Measurements from ENCODE around the gene CALN1.

Gene CALN1

GRCh38 chr7:72337390-72338167 is 74.6 kb downstream of the CALN1 start:
- Histone ChIP-seq H2AFZ (no peak overlapping the region), H3K79me2 (no peaks in the 10 kb centered on the region), H3K9ac (no peak overlapping the region), H3K27me3 (ENCODE audit: control insufficient read depth, insufficient read depth, low read length) (no peaks in the 10 kb centered on the region), H3K9me3 (ENCODE audit: control insufficient read depth, low read length) (no peaks in the 10 kb centered on the region), H3K27ac (no peak overlapping the region), H3K4me2 (ENCODE audit: low read length) (no peak overlapping the region), H3K36me3 (ENCODE audit: control insufficient read depth, insufficient read depth, low read length) (no peaks in the 10 kb centered on the region), H3K4me3 (ENCODE audit: low read depth, low read length) (no peak overlapping the region), H3K4me1 (no peaks in the 10 kb centered on the region)
- TF ChIP-seq CTCF (IDR thresholded peaks at IDR 0.05), result no peak

- H3K27ac ChIP-seq, result no peak overlapping the region
- H3K27me3 ChIP-seq (ENCODE audit: control insufficient read depth, insufficient read depth, low read length), result no peaks in the 10 kb centered on the region
- H3K4me3 ChIP-seq (ENCODE audit: low read depth, low read length), result no peak overlapping the region
- no peak for TF ChIP-seq CTCF (IDR thresholded peaks at IDR 0.05)
- H3K9ac ChIP-seq, result no peak overlapping the region
- H3K36me3 ChIP-seq (ENCODE audit: control insufficient read depth, insufficient read depth, low read length), result no peaks in the 10 kb centered on the region
- H2AFZ ChIP-seq, result no peak overlapping the region
- no peaks in the 10 kb centered on the region for H3K4me1 ChIP-seq
- H3K9me3 ChIP-seq (ENCODE audit: control insufficient read depth, low read length), result no peaks in the 10 kb centered on the region
- H3K79me2 ChIP-seq, result no peaks in the 10 kb centered on the region
- H3K4me2 ChIP-seq (ENCODE audit: low read length), result no peak overlapping the region
These were observed 75.3 kb downstream of the CALN1 start for GRCh38 chr7:72336632-72337389.

- Histone ChIP-seq H3K4me3 (ENCODE audit: low read depth, low read length) (no peak overlapping the region), H3K27ac (no peak overlapping the region), H3K9me3 (ENCODE audit: control insufficient read depth, low read length) (no peaks in the 10 kb centered on the region), H3K9ac (no peak overlapping the region), H3K36me3 (ENCODE audit: control insufficient read depth, insufficient read depth, low read length) (no peaks in the 10 kb centered on the region), H3K79me2 (no peaks in the 10 kb centered on the region), H3K4me2 (ENCODE audit: low read length) (no peak overlapping the region), H2AFZ (no peak overlapping the region), H3K4me1 (no peaks in the 10 kb centered on the region), H3K27me3 (ENCODE audit: control insufficient read depth, insufficient read depth, low read length) (no peaks in the 10 kb centered on the region)
- TF ChIP-seq CTCF (IDR thresholded peaks at IDR 0.05), result no peak
These were observed 75.8 kb downstream of the CALN1 start for GRCh38 chr7:72336382-72336631.

- Histone ChIP-seq H3K4me1 (no peaks in the 10 kb centered on the region), H2AFZ (no peak overlapping the region), H3K4me3 (ENCODE audit: low read depth, low read length) (no peak overlapping the region), H3K27me3 (ENCODE audit: control insufficient read depth, insufficient read depth, low read length) (no peaks in the 10 kb centered on the region), H3K9ac (no peak overlapping the region), H3K4me2 (ENCODE audit: low read length) (no peak overlapping the region), H3K79me2 (no peaks in the 10 kb centered on the region), H3K27ac (no peak overlapping the region), H3K9me3 (ENCODE audit: control insufficient read depth, low read length) (no peaks in the 10 kb centered on the region), H3K36me3 (ENCODE audit: control insufficient read depth, insufficient read depth, low read length) (no peaks in the 10 kb centered on the region)
- no peak for TF ChIP-seq CTCF (IDR thresholded peaks at IDR 0.05)
These were observed 76.4 kb downstream of the CALN1 start for GRCh38 chr7:72335561-72336381.

Measured in parathyroid adenoma (tissue), 2 donors.